Measurements from ENCODE around the gene NARS2.

NARS2 gene

GRCh38 chr11:78428266-78428636, 146.4 kb downstream of the NARS2 start:
- no peak for DNase-seq

GRCh38 chr11:78427615-78428265, 146.9 kb downstream of the NARS2 start:
- no peak for DNase-seq

GRCh38 chr11:78426845-78427244, 147.8 kb downstream of the NARS2 start:
- no peak for DNase-seq

GRCh38 chr11:78425399-78426070, 149.1 kb downstream of the NARS2 start:
- no peak for DNase-seq

GRCh38 chr11:78424334-78425270, 150.1 kb downstream of the NARS2 start:
- DNase-seq = no peak

- DNase-seq = no peak
Observed at GRCh38 chr11:78423241-78423640, 151.4 kb downstream of the NARS2 start.

GRCh38 chr11:78420796-78421209, 153.9 kb downstream of the NARS2 start:
- peak; percentile 27 for DNase-seq

GRCh38 chr11:78420255-78420764, 154.4 kb downstream of the NARS2 start:
- DNase-seq = peak; percentile 59

- no peak for DNase-seq
Observed at GRCh38 chr11:78419327-78419726, 155.3 kb downstream of the NARS2 start.

GRCh38 chr11:78418584-78419211, 156.0 kb downstream of the NARS2 start:
- no peak for DNase-seq

GRCh38 chr11:78417888-78418583, 156.6 kb downstream of the NARS2 start:
- peak; percentile 83 for DNase-seq

- peak; percentile 23 for DNase-seq
Observed at GRCh38 chr11:78417175-78417887, 157.3 kb downstream of the NARS2 start, which contains the start of gene GAB2. GAB2 (minus strand) TSS chr11:78417820; CDS start chr11:78417720, 100 bp downstream.

GRCh38 chr11:78416285-78417174, 158.1 kb downstream of the NARS2 start:
- DNase-seq = peak; percentile 81

GRCh38 chr11:78415338-78415737, 159.3 kb downstream of the NARS2 start:
- no peak for DNase-seq

- DNase-seq = peak; percentile 38
Observed at GRCh38 chr11:78414321-78415051, 160.2 kb downstream of the NARS2 start.

GRCh38 chr11:78408619-78409018, 166.0 kb downstream of the NARS2 start:
- no peak for DNase-seq

- no peak for DNase-seq
Observed at GRCh38 chr11:78406568-78407196, 168.0 kb downstream of the NARS2 start.

- DNase-seq = no peak
Observed at GRCh38 chr11:78405805-78406204, 168.9 kb downstream of the NARS2 start.

- no peak for DNase-seq
Observed at GRCh38 chr11:78403781-78404180, 170.9 kb downstream of the NARS2 start.
